Natural killer cell (primary cell): Measurements from ENCODE around the gene F11. TPM values are rescaled to one million over a fixed set of nuclear protein-coding genes. Genes with fewer than 3 reads are reported as not detected.

Source experiments
- ATAC-seq, 3 donors: fragments of 150-1000 bp in 2 of 3; fragments of 200-7000 bp in 1 of 3; cut with Tn5 transposase; 1 replicate in 1 of 3; 2 replicates in 2 of 3; pipeline ENCODE4 v1.10.0; 2021; ENCODE audit warnings: mild to moderate bottlenecking in 2 of 3, moderate library complexity in 2 of 3
- DNase-seq, 2 donors: peaks; one replicate each; pipeline versions ENCODE4 v3.0.0 to v3.0.0-alpha.2; 2013 to 2021; ENCODE audit warnings: mixed read lengths in 1 of 2
- H3K27ac ChIP-seq: one replicate; pipeline ENCODE4 v1.5.1; 2013; ENCODE audit warnings: mild to moderate bottlenecking, low read length
- H3K27me3 ChIP-seq: one replicate; pipeline ENCODE4 v1.6.1; 2013; ENCODE audit warnings: low read length; ENCODE audit not compliant: control insufficient read depth, insufficient read depth
- H3K36me3 ChIP-seq: one replicate; pipeline ENCODE4 v1.6.1; 2013; ENCODE audit warnings: low read length; ENCODE audit not compliant: control insufficient read depth, insufficient read depth
- H3K4me1 ChIP-seq: one replicate; pipeline ENCODE4 v1.6.1; 2013; ENCODE audit warnings: low read length; ENCODE audit not compliant: control insufficient read depth, insufficient read depth
- H3K4me3 ChIP-seq: one replicate; pipeline ENCODE4 v1.5.1; 2013; ENCODE audit warnings: low read length
- H3K9me3 ChIP-seq: one replicate; pipeline ENCODE4 v1.6.1; 2013; ENCODE audit warnings: low read length; ENCODE audit not compliant: control insufficient read depth, insufficient read depth
- H3K27ac Mint-ChIP-seq, 2 donors: one replicate each; pipeline ENCODE4 v1.8.0; 2022; ENCODE audit warnings: mild to moderate bottlenecking in 2 of 2, mixed read lengths in 2 of 2, moderate library complexity in 1 of 2
- H3K27me3 Mint-ChIP-seq, 2 donors: one replicate each; pipeline ENCODE4 v1.8.0; 2022; ENCODE audit warnings: low read depth in 2 of 2, mixed read lengths in 2 of 2
- H3K36me3 Mint-ChIP-seq: one replicate; pipeline ENCODE4 v1.8.0; 2022; ENCODE audit warnings: mixed read lengths
- H3K4me1 Mint-ChIP-seq, 2 donors: one replicate each; pipeline ENCODE4 v1.8.0; 2022; ENCODE audit warnings: mixed read lengths in 2 of 2
- H3K4me3 Mint-ChIP-seq: one replicate; pipeline ENCODE4 v1.8.0; 2022; ENCODE audit warnings: mild to moderate bottlenecking, moderate library complexity, mixed read lengths
- H3K9me3 Mint-ChIP-seq, 2 donors: one replicate each; pipeline ENCODE4 v1.8.0; 2022; ENCODE audit warnings: mixed read lengths in 2 of 2
- WGBS: methylation state at CpG from one replicate; pipeline ENCODE4 v1.1.7; 2013; ENCODE audit warnings: missing lambda C conversion rate; ENCODE audit not compliant: insufficient coverage; 5-methylcytosine and 5-hydroxymethylcytosine counted together
- intact Hi-C: fragments of 100-400 bp; cut with micrococcal nuclease; formaldehyde crosslinking; loops from one replicate; pipeline ENCODE4 v1.14.2; 2022
- total RNA-seq, 4 donors: library from RNA; stranded (reverse); fragments of 120-200 nt in 1 of 4; gene quantifications; one replicate each; pipeline versions ENCODE4 v1.2.3 to v1.2.4, GENCODE V29; 2013 to 2022
- TF ChIP-seq, protein P1 (sequence below): fragments of 200-600 bp; IDR thresholded peaks from one replicate; pipeline ENCODE4 v1.8.0; 2022; ENCODE audit warnings: antibody characterized with exemption

Gene F11
- total RNA-seq, 3 donors from 2014 or later (not counting 1 experiment from before 2014, with no cell fraction given): 0.68 to 1.1 TPM; not detected in 1

DNA sequence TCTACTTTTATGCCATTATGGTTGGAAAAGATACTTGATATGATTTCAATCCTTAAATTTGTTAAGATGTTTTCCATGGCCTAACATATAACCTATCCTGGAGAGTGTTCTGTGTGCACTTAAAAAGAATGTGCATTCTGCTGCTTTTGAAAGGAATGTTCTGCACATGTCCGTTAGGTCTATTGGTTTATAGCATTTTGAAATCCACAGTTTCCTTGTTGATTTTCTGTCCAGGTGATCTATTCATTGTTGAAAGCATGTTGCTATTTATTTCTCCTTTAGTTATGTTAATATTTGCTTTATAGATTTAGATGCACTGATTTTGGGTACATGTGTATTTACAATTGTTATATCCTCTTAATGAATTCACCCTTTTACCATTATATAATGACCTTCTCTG lies 44.4 kb upstream of the F11 start:
- intact Hi-C loops: no loop called here
- Mint-ChIP-seq H3K9me3 (peaks cover 8 to 10% of the 10 kb centered on the region in 2 donors), H3K27ac (no peak overlapping the region), H3K4me1 (no peaks in the 10 kb centered on the region), H3K36me3 (peaks cover 33% of the 10 kb centered on the region), H3K4me3 (no peak overlapping the region), H3K27me3 (peaks cover 3 to 16% of the 10 kb centered on the region in 2 donors)
- Histone ChIP-seq H3K27me3 (no peaks in the 10 kb centered on the region), H3K36me3 (no peaks in the 10 kb centered on the region), H3K4me1 (no peaks in the 10 kb centered on the region), H3K27ac (no peak overlapping the region), H3K9me3 (peaks cover 14% of the 10 kb centered on the region), H3K4me3 (no peak overlapping the region)
- ATAC-seq (no peak), DNase-seq (no peak)
- TF ChIP-seq, protein P1, sequence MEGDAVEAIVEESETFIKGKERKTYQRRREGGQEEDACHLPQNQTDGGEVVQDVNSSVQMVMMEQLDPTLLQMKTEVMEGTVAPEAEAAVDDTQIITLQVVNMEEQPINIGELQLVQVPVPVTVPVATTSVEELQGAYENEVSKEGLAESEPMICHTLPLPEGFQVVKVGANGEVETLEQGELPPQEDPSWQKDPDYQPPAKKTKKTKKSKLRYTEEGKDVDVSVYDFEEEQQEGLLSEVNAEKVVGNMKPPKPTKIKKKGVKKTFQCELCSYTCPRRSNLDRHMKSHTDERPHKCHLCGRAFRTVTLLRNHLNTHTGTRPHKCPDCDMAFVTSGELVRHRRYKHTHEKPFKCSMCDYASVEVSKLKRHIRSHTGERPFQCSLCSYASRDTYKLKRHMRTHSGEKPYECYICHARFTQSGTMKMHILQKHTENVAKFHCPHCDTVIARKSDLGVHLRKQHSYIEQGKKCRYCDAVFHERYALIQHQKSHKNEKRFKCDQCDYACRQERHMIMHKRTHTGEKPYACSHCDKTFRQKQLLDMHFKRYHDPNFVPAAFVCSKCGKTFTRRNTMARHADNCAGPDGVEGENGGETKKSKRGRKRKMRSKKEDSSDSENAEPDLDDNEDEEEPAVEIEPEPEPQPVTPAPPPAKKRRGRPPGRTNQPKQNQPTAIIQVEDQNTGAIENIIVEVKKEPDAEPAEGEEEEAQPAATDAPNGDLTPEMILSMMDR: no peak
- 94% methylated on average over 1 of the region's 1 CpG for WGBS

DNA sequence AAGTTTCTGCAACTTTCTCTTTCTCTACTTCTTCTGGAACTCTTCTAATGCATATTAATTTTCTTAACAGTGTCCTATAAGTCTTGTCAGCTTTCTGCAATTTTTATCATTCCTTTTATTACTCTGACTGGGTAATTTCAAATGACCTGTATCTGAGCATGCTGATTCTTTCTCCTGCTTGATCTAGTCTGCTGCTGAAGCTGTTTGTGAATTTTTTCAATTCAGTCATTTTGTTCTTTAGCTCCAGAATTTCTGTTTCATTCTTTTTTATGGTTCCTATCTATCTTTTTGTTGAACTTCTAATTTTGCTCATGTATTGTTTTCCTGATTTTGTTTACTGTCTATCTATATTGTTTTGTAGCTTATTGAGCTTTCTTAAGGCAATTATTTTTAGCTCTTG lies 40.1 kb upstream of the F11 start:
- no peak for ATAC-seq
- no peaks in the 10 kb centered on the region for H3K4me1 Mint-ChIP-seq
- Histone ChIP-seq H3K27me3 (no peaks in the 10 kb centered on the region), H3K4me1 (no peaks in the 10 kb centered on the region), H3K36me3 (no peaks in the 10 kb centered on the region), H3K9me3 (peaks cover 18% of the 10 kb centered on the region), H3K27ac (no peak overlapping the region), H3K4me3 (no peak overlapping the region)
- H3K9me3 Mint-ChIP-seq: peaks cover 8 to 10% of the 10 kb centered on the region in 2 donors
- peaks cover 3 to 16% of the 10 kb centered on the region in 2 donors for H3K27me3 Mint-ChIP-seq
- H3K36me3 Mint-ChIP-seq: peaks cover 33% of the 10 kb centered on the region
- intact Hi-C loops: no loop called here
- no peak overlapping the region for H3K4me3 Mint-ChIP-seq
- TF ChIP-seq, protein P1: no peak
- no peak overlapping the region for H3K27ac Mint-ChIP-seq
- DNase-seq: no peak

- Histone ChIP-seq H3K36me3 (no peaks in the 10 kb centered on the region), H3K9me3 (peaks cover 18% of the 10 kb centered on the region), H3K4me3 (no peak overlapping the region), H3K27ac (no peak overlapping the region), H3K27me3 (no peaks in the 10 kb centered on the region), H3K4me1 (no peaks in the 10 kb centered on the region)
- peaks cover 0 to 9% of the 10 kb centered on the region in 2 donors for H3K27me3 Mint-ChIP-seq
- WGBS: 90% methylated on average over 3 of the region's 3 CpGs
- no peak overlapping the region for H3K27ac Mint-ChIP-seq
- H3K9me3 Mint-ChIP-seq: peaks cover 8 to 10% of the 10 kb centered on the region in 2 donors
- DNase-seq: no peak
- intact Hi-C loops: no loop called here
- H3K4me1 Mint-ChIP-seq: no peaks in the 10 kb centered on the region
- no peak overlapping the region for H3K4me3 Mint-ChIP-seq
- TF ChIP-seq, protein P1: no peak
- no peak for ATAC-seq
- peaks cover 26% of the 10 kb centered on the region for H3K36me3 Mint-ChIP-seq
Measured at GRCh38 chr4:186226521-186227189, 39.3 kb upstream of the F11 start.

- H3K27ac ChIP-seq: no peak within 1 kb of the TSS
- no peak within 1 kb of the TSS for H3K4me3 Mint-ChIP-seq
- TF ChIP-seq, protein P1: no peak
- no peak for DNase-seq
- H3K9me3 Mint-ChIP-seq: peaks cover 8 to 10% of the 10 kb centered on the region in 2 donors
- no peaks in the 10 kb centered on the region for H3K27me3 ChIP-seq
- H3K36me3 ChIP-seq: no peaks in the 10 kb centered on the region
- intact Hi-C loops: no loop called here
- WGBS: 94% methylated on average over 5 of the region's 5 CpGs
- H3K36me3 Mint-ChIP-seq: peaks cover 20% of the 10 kb centered on the region
- H3K27me3 Mint-ChIP-seq: peaks cover 0 to 3% of the 10 kb centered on the region in 2 donors
- no peaks in the 10 kb centered on the region for H3K4me1 ChIP-seq
- H3K9me3 ChIP-seq: peaks cover 18% of the 10 kb centered on the region
- no peak within 1 kb of the TSS for H3K27ac Mint-ChIP-seq
- H3K4me3 ChIP-seq: no peak within 1 kb of the TSS
- ATAC-seq: no peak
- no peaks in the 10 kb centered on the region for H3K4me1 Mint-ChIP-seq
Measured at GRCh38 chr4:186227221-186227620, 38.8 kb upstream of the F11 start, which contains the start of gene KLKB1. Gene KLKB1 (plus strand): TSS chr4:186227507. CDS start chr4:186228196, 689 bp downstream.
